OCI-M2 (cell line): Measurements from ENCODE around the gene RRP1B.
A peak's percentile ranks its signal among the peaks of the same experiment; 100 is the strongest.
"Not testable (repeated sequence)": the region's sequence is repeated elsewhere in the genome, so short reads cannot be mapped to it uniquely, and the experiment has no call there.

ENCODE experiments used
- DNase-seq: peaks from one replicate; lab custom pipeline; 2025; ENCODE audit not compliant: unreplicated experiment; lab: John Stamatoyannopoulos, UW

RRP1B gene

DNA sequence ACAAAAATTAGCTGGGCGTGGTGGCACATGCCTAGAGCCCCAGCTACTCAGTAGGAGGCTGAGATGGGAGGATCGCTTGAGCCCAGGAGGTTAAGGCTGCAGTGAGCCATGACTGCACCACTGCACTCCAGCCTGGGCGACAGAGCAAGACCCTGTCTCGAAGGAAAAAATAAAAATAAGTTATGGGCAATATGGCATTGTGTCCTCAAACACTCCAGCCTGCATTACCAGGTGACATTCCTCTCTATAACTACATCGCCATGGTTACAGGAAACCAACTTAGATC is 40.1 kb downstream of the RRP1B start:
- DNase-seq, result not testable (repeated sequence)

DNA sequence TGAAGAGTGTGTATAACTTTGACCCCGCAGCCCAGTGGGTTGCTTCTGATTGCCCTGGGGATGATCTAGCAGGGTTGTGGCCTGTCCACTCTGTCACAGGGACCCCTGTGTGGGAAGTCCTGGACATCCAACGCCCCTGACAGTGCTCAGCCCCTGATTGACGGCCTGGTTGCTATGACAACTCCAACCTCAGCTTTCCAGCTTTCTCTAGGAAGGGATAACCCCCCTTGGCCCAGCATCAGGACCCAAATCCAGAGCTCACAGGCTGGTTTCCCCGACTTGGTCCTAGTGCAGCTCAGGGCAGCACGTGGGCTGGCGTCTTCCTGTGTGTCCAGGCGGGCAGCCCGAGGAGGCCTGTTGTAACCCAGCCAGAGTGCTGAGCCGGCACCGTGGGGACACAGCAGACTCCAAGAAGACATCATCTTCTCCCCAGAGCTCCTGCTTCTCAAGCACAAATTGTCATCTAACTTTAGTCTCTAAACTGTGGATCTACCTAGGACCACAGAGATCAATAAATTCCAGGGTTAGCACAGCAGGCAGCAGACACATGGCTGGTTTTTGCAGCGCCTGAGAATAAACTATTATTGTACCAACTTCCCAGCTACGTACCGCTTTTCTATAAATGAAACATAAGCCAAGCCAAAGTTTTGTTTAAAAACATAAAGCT is 40.7 kb downstream of the RRP1B start:
- no peak for DNase-seq

- DNase-seq, result no peak
Measured at GRCh38 chr21:43701936-43702784, 42.8 kb downstream of the RRP1B start.

- no peak for DNase-seq
Measured at GRCh38 chr21:43702785-43703034, 43.4 kb downstream of the RRP1B start.

DNA sequence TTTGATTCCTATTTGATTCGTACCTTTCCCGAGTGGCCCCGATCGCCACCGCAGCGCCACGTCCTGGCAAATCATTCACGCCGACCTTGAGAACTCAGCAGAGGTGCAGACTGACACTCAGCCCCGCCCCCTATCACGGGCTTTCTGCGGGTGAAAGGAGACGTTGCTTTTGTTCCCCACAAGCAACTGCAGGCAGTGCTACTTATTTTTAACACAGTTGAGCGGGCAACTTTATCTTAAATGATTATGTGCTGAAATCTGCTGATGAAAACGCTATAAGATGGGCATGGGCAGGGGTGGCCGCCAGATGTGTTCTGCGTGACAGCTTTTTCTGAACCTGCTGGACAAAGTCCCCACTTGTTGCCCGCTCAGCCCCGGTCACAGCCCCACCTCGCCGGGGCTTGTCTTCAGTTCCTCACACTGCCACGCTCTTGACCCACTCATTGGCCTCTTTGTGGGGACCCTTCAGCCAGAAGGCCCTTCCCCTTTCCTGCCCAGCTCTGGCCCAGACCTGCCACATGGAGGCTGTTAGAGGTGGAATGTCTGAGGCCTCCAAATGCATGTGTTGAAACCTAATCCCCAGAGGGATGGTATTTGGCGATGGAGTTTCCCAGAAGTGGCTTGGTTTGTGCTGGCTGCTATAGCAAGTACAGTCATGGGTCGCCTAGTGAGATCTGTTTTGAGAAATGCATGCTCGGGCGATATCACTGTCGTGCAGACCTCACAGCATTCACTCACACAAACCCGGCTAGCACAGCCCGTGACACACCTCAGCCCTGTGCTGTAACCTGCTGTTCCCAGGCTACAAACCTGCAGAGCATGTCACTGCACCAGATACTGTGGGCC is 43.9 kb downstream of the RRP1B start:
- DNase-seq, result no peak

DNA sequence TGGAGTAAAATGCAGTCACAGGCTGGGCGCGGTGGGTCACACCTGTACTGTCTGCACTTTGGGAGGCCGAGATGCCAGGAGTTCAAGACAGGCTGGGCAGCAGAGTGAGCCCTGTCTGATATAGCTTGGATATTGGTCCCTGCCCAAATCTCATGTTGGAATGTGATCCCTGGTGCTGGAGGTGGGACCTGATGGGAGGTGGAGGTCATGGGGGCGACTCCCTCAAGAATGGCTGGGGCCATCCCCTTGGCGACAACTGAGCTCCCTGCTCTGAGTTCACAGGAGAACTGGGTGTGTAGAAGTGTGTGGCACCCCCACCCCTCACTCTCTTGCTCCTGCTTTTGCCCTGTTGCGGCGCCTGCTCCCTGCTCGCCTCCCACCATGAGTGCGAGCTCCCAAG is 48.1 kb downstream of the RRP1B start:
- DNase-seq, result no peak

DNA sequence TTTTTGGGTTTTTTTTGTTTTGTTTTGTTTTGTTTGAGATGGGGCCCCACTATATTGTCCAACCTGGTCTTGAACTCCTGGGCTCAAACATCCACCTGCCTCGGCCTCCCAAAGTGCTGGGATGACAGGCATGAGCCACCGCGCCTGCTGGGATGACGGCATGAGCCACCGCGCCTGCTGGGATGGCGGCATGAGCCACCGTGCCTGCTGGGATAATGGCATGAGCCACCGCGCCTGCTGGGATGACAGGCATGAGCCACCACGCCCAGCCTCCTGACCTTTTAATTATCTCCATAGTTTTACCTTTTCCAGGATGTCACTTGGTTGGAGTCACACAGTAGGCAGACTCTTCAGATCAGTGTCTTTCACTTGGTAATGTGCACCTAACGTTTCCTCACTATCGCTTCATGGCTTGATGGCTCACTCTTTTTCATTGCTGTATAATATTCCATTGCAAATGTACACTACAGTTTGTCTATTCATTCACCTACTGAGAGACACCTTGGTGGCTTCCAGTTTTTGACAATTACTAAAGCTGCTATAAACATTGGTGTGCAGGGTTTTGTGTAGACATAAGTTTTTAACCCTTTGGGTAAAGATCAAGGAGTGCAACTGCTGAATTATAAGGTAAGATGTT is 49.5 kb downstream of the RRP1B start:
- no peak for DNase-seq

GRCh38 chr21:43712268-43712942 is 53.0 kb downstream of the RRP1B start:
- DNase-seq, result no peak

DNA sequence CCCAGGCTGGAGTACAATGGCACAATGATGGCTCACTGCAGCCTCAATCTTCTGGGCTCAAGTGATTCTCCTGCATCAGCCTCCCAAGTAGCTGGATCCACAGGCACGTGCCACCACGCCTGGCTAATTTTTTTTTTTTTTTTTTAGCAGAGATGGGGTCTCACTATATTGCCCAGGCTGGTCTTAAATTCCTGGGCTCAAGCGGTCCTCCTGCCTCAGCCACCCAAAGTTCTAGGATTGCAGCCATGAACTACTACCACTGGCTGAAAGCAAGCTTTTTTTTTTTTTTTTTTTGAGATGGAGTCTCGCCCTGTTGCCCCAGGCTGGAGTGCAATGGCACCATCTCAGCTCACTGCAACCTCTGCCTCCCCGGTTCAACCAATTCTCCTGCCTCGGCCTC is 53.8 kb downstream of the RRP1B start:
- DNase-seq, result not testable (repeated sequence)

DNA sequence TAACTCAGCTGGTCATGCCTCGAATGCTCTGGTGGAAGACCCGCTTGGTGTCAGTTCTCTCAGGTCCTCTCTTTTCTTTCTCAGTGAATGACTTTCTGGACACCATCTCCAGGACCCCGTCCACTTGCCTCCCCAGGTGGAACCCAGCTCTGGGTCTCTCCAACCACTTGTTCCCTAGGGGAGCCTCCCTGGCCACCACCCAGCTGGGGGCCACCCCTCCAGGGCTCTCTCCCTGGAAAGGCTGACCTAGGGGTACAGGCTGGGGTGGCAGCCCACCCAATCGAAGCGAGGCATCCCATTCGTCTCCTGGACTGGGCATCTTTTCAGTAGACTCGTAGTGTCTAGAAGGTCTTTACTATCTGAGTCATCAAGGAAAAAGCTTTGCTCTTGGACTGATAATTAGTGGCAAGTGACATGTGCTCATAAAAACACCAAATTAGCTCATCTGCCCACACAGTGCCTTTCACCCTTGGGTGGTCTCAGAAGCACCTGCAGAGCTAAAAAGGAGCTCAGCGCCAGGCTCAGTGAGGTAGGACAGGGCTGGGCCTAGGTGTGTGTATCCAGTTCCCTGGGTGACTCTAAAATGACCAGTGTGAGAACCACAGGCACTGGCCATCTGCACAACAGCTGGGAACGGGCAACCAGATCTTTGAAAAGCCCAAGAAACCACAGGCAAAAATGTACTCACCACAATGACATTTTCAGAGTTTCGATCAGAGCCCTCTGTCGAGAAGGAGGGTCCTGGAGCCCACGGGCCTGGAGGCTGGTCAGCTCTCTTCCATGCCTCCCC is 57.2 kb downstream of the RRP1B start:
- DNase-seq, result no peak

GRCh38 chr21:43717166-43717853 is 58.0 kb downstream of the RRP1B start:
- DNase-seq, result no peak

- DNase-seq, result no peak
Measured at GRCh38 chr21:43717967-43718871, 58.9 kb downstream of the RRP1B start.

- DNase-seq, result peak; percentile 98
Measured at GRCh38 chr21:43718872-43719747, 59.8 kb downstream of the RRP1B start, which contains the start of gene PDXK. Gene PDXK (plus strand): TSS chr21:43719129. CDS start chr21:43719295, 166 bp downstream.

DNA sequence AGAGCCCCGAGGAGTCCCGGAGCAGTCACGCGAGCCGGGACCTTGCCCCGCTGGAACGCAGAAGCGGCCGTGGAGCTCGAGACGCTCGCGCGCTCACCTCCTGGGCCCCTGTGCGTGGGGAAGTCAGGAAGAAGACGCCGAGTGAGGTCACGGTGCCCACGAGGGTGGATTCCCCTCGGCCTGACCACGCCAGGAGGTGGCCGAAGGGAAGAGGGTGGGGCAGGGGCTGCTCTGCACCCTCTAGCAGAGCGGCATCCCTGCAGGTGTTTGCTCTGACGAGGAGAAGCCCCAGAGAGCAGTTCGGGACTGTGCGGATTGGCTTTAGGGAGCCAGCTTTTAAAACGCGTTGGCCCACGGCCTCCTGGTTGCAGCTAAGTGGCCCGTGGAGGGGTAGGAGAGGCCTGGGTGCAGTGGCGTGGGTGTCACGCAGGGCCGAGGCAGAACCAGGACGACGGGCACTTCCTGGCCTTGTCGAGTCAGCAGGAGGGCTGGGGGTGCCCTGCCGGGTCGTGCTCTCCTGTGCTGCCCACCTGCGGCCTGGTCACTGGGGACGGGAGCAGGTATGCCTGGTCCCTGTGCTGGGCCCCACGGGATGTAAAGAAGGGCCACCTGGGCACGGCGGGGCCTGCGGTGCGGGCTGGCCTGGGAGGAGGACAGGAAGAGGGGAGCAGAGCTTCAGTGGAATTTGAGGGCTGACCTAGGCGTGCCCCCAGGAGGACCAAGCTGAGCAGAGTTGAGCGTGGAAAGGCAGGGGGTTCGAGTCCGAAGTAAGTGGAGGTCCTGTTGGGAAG is 60.6 kb downstream of the RRP1B start:
- no peak for DNase-seq

DNA sequence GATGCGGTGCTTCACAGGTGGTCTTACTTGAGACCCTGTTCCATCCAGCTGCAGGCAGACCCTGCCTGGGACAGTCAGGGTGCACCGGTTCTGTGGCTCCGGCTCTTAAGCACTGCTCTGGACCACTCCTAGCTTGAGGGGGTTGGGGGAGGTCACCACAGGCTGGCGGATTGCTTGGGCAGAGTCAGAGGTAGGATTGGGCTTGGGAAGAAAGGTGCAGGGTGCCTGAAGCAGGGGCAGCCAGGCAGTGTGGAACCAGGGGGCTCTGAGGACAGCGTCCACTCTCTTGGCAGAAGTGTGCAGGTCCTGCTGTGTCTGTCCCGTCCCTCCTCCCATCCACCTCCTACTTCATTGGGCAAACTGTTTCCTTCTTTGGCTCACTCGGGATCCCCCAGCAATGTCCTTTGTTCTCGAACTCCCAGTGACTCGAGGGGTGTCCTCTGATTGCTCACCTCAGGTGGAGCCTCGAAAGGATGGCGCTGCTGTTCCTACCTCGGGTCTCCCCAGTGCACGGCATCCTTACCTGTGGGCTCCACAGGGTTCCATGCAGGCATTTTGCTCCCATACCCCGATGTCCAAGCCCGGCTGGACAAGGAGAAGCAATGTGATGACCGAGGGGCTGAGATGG is 61.3 kb downstream of the RRP1B start:
- no peak for DNase-seq

DNA sequence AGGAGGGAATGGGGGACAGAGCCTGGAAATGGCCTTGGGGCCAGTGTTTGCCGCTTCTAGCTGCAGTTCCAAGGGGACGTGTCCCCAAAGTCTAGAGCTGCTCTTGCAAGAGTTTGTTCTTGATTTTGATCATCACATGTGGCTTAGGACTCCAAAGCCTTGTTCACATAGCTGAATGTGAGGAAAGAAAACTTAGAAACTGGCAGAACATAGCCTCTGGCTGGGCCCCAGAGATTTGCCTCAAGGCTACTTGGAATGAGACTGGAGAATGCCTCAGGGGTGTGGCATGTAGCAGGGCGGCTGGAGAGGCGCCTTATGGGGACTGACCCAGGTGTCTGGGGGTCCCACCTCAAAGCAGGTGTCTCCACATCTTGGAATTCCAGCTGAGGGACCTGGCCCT is 61.8 kb downstream of the RRP1B start:
- DNase-seq, result no peak
